ENCODE data around the gene RTF1.
"Not testable (repeated sequence)": the region's sequence is repeated elsewhere in the genome, so short reads cannot be mapped to it uniquely, and the experiment has no call there.

Gene RTF1

GRCh38 chr15:41438206-41438605 lies 21.3 kb downstream of the RTF1 start:
- no peak for DNase-seq

GRCh38 chr15:41438745-41439144 lies 21.9 kb downstream of the RTF1 start:
- DNase-seq, result not testable (repeated sequence)

- no peak for DNase-seq
Observed at GRCh38 chr15:41443275-41443674, 26.4 kb downstream of the RTF1 start.

GRCh38 chr15:41445399-41445798 lies 28.5 kb downstream of the RTF1 start:
- no peak for DNase-seq

- DNase-seq, result no peak
Observed at GRCh38 chr15:41462084-41462795, 45.3 kb downstream of the RTF1 start.

- no peak for DNase-seq
Observed at GRCh38 chr15:41464889-41465580, 48.1 kb downstream of the RTF1 start.

- DNase-seq, result peak; percentile 4
Observed at GRCh38 chr15:41465822-41466421, 49.0 kb downstream of the RTF1 start.

- DNase-seq, result no peak
Observed at GRCh38 chr15:41466711-41467110, 49.8 kb downstream of the RTF1 start.

GRCh38 chr15:41469644-41470043 lies 52.7 kb downstream of the RTF1 start:
- DNase-seq, result not testable (repeated sequence)

- no peak for DNase-seq
Observed at GRCh38 chr15:41473418-41473817, 56.5 kb downstream of the RTF1 start.

GRCh38 chr15:41474436-41474835 lies 57.5 kb downstream of the RTF1 start:
- no peak for DNase-seq

- DNase-seq, result no peak
Observed at GRCh38 chr15:41474941-41475340, 58.0 kb downstream of the RTF1 start.

GRCh38 chr15:41476416-41477048 lies 59.6 kb downstream of the RTF1 start:
- no peak for DNase-seq

- DNase-seq, result no peak
Observed at GRCh38 chr15:41480396-41481140, 63.7 kb downstream of the RTF1 start.

GRCh38 chr15:41482110-41482877 lies 65.4 kb downstream of the RTF1 start:
- no peak for DNase-seq

- no peak for DNase-seq
Observed at GRCh38 chr15:41483115-41483514, 66.2 kb downstream of the RTF1 start.

- no peak for DNase-seq
Observed at GRCh38 chr15:41483519-41483918, 66.6 kb downstream of the RTF1 start.

- DNase-seq, result no peak
Observed at GRCh38 chr15:41484937-41485625, 68.2 kb downstream of the RTF1 start.

- no peak for DNase-seq
Observed at GRCh38 chr15:41486286-41486685, 69.4 kb downstream of the RTF1 start.

- no peak for DNase-seq
Observed at GRCh38 chr15:41487381-41487780, 70.5 kb downstream of the RTF1 start.

GRCh38 chr15:41487802-41488201 lies 70.9 kb downstream of the RTF1 start:
- DNase-seq, result no peak

GRCh38 chr15:41489641-41490040 lies 72.7 kb downstream of the RTF1 start:
- no peak for DNase-seq

Data from NCI-H1092 treated with DMSO at 0.1 percent for 48 hours (cell line).